CD4-positive, alpha-beta T cell treated with Interferon gamma for 1 hour (primary cell): Measurements from ENCODE around the gene PCBP3.

Experiments
- DNase-seq: peaks from one replicate; pipeline ENCODE4 v3.0.0-alpha.2; 2020

The PCBP3 gene

GRCh38 chr21:45867671-45868081 is 224.2 kb downstream of the PCBP3 start:
- no peak for DNase-seq

GRCh38 chr21:45868086-45868485 is 224.6 kb downstream of the PCBP3 start:
- no peak for DNase-seq

GRCh38 chr21:45868488-45868887 is 225.0 kb downstream of the PCBP3 start:
- DNase-seq: no peak

- no peak for DNase-seq
Measured at GRCh38 chr21:45869121-45870007, 225.8 kb downstream of the PCBP3 start.

GRCh38 chr21:45870421-45870820 is 226.9 kb downstream of the PCBP3 start:
- DNase-seq: no peak

GRCh38 chr21:45870851-45871615 is 227.5 kb downstream of the PCBP3 start:
- no peak for DNase-seq

GRCh38 chr21:45871616-45872236 is 228.2 kb downstream of the PCBP3 start:
- DNase-seq: no peak

- DNase-seq: no peak
Measured at GRCh38 chr21:45872471-45872870, 228.9 kb downstream of the PCBP3 start.

GRCh38 chr21:45872902-45873301 is 229.4 kb downstream of the PCBP3 start:
- DNase-seq: no peak

- DNase-seq: no peak
Measured at GRCh38 chr21:45873418-45873817, 229.9 kb downstream of the PCBP3 start.

- no peak for DNase-seq
Measured at GRCh38 chr21:45873866-45874265, 230.3 kb downstream of the PCBP3 start.

GRCh38 chr21:45874716-45875415 is 231.3 kb downstream of the PCBP3 start:
- DNase-seq: no peak

- DNase-seq: no peak
Measured at GRCh38 chr21:45875416-45875760, 231.9 kb downstream of the PCBP3 start.

GRCh38 chr21:45875881-45876280 is 232.4 kb downstream of the PCBP3 start:
- no peak for DNase-seq

GRCh38 chr21:45876381-45877170 is 233.1 kb downstream of the PCBP3 start:
- no peak for DNase-seq

GRCh38 chr21:45877171-45877438 is 233.6 kb downstream of the PCBP3 start:
- no peak for DNase-seq

- no peak for DNase-seq
Measured at GRCh38 chr21:45877821-45878469, 234.4 kb downstream of the PCBP3 start.

- peak; percentile 61 for DNase-seq
Measured at GRCh38 chr21:45880097-45881068, 236.9 kb downstream of the PCBP3 start.

- DNase-seq: no peak
Measured at GRCh38 chr21:45882645-45883044, 239.1 kb downstream of the PCBP3 start.

- DNase-seq: no peak
Measured at GRCh38 chr21:45883090-45883489, 239.6 kb downstream of the PCBP3 start.

- no peak for DNase-seq
Measured at GRCh38 chr21:45885597-45885929, 242.0 kb downstream of the PCBP3 start.
